Midbrain (tissue), 1 donor: ENCODE data around the gene DCAF5.
"Not testable (repeated sequence)": the region's sequence is repeated elsewhere in the genome, so short reads cannot be mapped to it uniquely, and the experiment has no call there.

Experiments used
- DNase-seq: peaks from one replicate; lab custom pipeline; 2025; lab: John Stamatoyannopoulos, UW

Gene DCAF5

GRCh38 chr14:69096246-69096645 is 56.7 kb downstream of the DCAF5 start:
- no peak for DNase-seq

GRCh38 chr14:69094481-69094880 is 58.4 kb downstream of the DCAF5 start:
- no peak for DNase-seq

- DNase-seq = peak; percentile 79
Observed at GRCh38 chr14:69093631-69094421, 59.1 kb downstream of the DCAF5 start.

GRCh38 chr14:69092840-69093422 is 60.0 kb downstream of the DCAF5 start:
- DNase-seq = no peak

- no peak for DNase-seq
Observed at GRCh38 chr14:69091695-69092094, 61.2 kb downstream of the DCAF5 start.

GRCh38 chr14:69091006-69091405 is 61.9 kb downstream of the DCAF5 start:
- DNase-seq = no peak

GRCh38 chr14:69090187-69090789 is 62.6 kb downstream of the DCAF5 start:
- no peak for DNase-seq

GRCh38 chr14:69089046-69089445 is 63.9 kb downstream of the DCAF5 start:
- no peak for DNase-seq

- no peak for DNase-seq
Observed at GRCh38 chr14:69088586-69088985, 64.3 kb downstream of the DCAF5 start.

- no peak for DNase-seq
Observed at GRCh38 chr14:69087061-69087461, 65.9 kb downstream of the DCAF5 start.

- no peak for DNase-seq
Observed at GRCh38 chr14:69086537-69086936, 66.4 kb downstream of the DCAF5 start.

GRCh38 chr14:69084023-69084422 is 68.9 kb downstream of the DCAF5 start:
- DNase-seq = no peak

- DNase-seq = no peak
Observed at GRCh38 chr14:69083181-69083580, 69.7 kb downstream of the DCAF5 start.

- no peak for DNase-seq
Observed at GRCh38 chr14:69081271-69081670, 71.6 kb downstream of the DCAF5 start.

- DNase-seq = no peak
Observed at GRCh38 chr14:69079747-69080146, 73.2 kb downstream of the DCAF5 start.

GRCh38 chr14:69079188-69079742 is 73.7 kb downstream of the DCAF5 start:
- no peak for DNase-seq

- no peak for DNase-seq
Observed at GRCh38 chr14:69077841-69078240, 75.1 kb downstream of the DCAF5 start.

GRCh38 chr14:69077185-69077584 is 75.7 kb downstream of the DCAF5 start:
- DNase-seq = not testable (repeated sequence)

GRCh38 chr14:69076341-69076740 is 76.6 kb downstream of the DCAF5 start:
- DNase-seq = no peak

- no peak for DNase-seq
Observed at GRCh38 chr14:69073915-69074314, 79.0 kb downstream of the DCAF5 start.

- DNase-seq = no peak
Observed at GRCh38 chr14:69073429-69073828, 79.5 kb downstream of the DCAF5 start.

GRCh38 chr14:69072584-69072983 is 80.3 kb downstream of the DCAF5 start:
- DNase-seq = no peak
